ENCODE results near the gene FBXO33. TPM values are rescaled to one million over a fixed set of nuclear protein-coding genes. Genes with fewer than 3 reads are reported as not detected.

The FBXO33 gene
- total RNA-seq, 2 experiments from 2014 or later, result 94.6 to 97.4 TPM

DNA sequence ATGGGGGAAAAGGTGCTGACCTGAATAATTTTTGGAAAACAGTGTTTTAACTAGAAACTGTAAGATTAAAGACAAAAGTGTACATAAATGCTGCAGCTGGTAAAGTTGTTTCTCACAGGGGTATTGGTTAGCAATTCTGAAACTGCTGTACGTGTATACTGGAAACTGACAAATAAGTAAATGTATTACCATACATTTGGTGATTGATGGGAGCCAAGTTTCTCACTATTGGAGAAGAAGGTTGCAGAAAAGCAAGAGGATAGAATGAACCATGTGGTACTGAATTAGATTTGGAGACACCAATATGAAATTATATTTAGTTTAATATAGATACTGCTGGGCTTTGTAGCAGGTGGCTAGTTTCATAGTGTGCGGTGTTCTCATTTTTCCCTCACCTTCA lies 19.6 kb upstream of the FBXO33 start:
- H3K36me3 Mint-ChIP-seq (ENCODE audit: low read depth), result no peaks in the 10 kb centered on the region
- H3K9me3 Mint-ChIP-seq, result no peaks in the 10 kb centered on the region
- Histone ChIP-seq H3K27ac (ENCODE audit: low read depth in 1 of 2, low read length in 2 of 2) (no peak overlapping the region), H3K36me3 (ENCODE audit: insufficient read depth, low read length) (no peaks in the 10 kb centered on the region), H3K27me3 (ENCODE audit: control insufficient read depth in 1 of 2, insufficient read depth in 2 of 2, low read length in 2 of 2) (no peaks in the 10 kb centered on the region), H3K4me1 (ENCODE audit: insufficient read depth, low read length) (no peaks in the 10 kb centered on the region), H3K9me3 (ENCODE audit: control insufficient read depth in 1 of 2, insufficient read depth in 1 of 2, low read length in 2 of 2) (no peaks in the 10 kb centered on the region), H3K4me3 (ENCODE audit: low read length) (no peak overlapping the region)
- TF ChIP-seq, protein P1, sequence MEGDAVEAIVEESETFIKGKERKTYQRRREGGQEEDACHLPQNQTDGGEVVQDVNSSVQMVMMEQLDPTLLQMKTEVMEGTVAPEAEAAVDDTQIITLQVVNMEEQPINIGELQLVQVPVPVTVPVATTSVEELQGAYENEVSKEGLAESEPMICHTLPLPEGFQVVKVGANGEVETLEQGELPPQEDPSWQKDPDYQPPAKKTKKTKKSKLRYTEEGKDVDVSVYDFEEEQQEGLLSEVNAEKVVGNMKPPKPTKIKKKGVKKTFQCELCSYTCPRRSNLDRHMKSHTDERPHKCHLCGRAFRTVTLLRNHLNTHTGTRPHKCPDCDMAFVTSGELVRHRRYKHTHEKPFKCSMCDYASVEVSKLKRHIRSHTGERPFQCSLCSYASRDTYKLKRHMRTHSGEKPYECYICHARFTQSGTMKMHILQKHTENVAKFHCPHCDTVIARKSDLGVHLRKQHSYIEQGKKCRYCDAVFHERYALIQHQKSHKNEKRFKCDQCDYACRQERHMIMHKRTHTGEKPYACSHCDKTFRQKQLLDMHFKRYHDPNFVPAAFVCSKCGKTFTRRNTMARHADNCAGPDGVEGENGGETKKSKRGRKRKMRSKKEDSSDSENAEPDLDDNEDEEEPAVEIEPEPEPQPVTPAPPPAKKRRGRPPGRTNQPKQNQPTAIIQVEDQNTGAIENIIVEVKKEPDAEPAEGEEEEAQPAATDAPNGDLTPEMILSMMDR (IDR thresholded peaks at IDR 0.05), result no peak
- ChIA-PET CTCF (no interaction called here), POLR2A (no interaction called here)
- DNase-seq (no peak), ATAC-seq (ENCODE audit: poor library complexity) (no peak)
- no peaks in the 10 kb centered on the region for H3K27me3 Mint-ChIP-seq
- intact Hi-C loops (cut with DNase I, micrococcal nuclease), result no loop called here
- H3K27ac Mint-ChIP-seq, result no peak overlapping the region
- no peak overlapping the region for H3K4me3 Mint-ChIP-seq
- no peaks in the 10 kb centered on the region for H3K4me1 Mint-ChIP-seq (ENCODE audit: low read depth)

DNA sequence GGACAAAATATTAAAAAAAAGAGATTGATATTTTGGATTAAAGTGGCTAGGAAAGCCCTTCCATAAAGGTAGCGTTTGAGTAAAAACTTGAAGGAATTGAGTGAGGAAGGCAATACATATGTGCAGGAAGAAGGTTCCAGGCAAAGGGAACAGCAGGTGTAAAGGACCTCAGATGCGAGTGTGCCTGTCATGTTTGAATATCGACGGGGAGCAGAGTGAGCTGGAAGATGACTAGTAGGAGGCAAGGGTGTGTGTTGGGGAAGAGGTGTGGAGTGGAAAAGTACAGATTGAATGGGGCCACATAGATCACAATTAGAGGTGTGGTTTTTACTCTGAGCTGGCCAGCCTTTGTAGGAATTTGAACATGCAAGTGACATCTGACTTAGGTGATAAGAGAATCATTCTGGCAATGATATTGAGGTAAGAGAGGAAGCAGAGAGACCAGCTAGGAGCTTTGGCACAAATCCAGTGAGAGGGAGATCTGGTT lies 15.0 kb upstream of the FBXO33 start:
- H3K4me1 Mint-ChIP-seq (ENCODE audit: low read depth), result no peaks in the 10 kb centered on the region
- POLR2A ChIA-PET, result interaction anchor here (2.1 kb wide), 1 partner anchor 15 kb away, joined by 10 read pairs; the partner anchor contains the start of gene FBXO33
- CTCF ChIA-PET, result no interaction called here

DNA sequence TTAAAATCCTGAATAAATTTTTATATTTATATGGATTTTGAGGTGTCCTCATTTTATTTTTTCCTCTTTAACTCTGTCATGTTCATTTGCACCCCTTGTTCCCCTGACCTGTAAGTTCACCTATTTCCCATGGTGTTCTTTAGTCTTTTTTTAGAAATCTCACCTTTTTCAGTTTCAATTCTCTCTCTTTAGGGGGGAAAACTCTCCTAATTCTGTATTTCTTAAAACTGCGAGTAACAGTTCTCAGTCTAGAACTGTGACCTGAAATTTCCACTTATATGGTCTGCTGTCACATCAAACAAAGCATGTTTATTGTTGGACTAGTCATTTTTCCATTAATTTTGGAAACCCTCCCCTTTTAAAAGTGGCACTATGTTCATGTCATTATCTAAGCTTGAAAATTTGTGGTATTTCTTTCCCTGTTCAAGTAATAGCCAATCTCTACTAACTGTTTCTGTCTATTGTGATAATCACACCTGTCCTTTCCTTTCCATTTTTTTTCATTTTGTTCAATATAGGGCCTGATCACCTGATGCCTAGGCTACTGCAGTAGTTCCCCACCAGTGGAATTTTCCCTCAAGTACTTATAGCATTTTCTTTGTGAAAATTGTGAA lies 14.0 kb upstream of the FBXO33 start:
- Histone ChIP-seq H3K27me3 (ENCODE audit: control insufficient read depth in 1 of 2, insufficient read depth in 2 of 2, low read length in 2 of 2) (no peaks in the 10 kb centered on the region), H3K9me3 (ENCODE audit: control insufficient read depth in 1 of 2, insufficient read depth in 1 of 2, low read length in 2 of 2) (peaks cover 0 to 10% of the 10 kb centered on the region in 2 experiments), H3K4me1 (ENCODE audit: insufficient read depth, low read length) (no peaks in the 10 kb centered on the region), H3K36me3 (ENCODE audit: insufficient read depth, low read length) (no peaks in the 10 kb centered on the region), H3K4me3 (ENCODE audit: low read length) (no peak overlapping the region), H3K27ac (ENCODE audit: low read depth in 1 of 2, low read length in 2 of 2) (no peak overlapping the region)
- ATAC-seq (ENCODE audit: poor library complexity) (no peak), DNase-seq (no peak)
- no peak overlapping the region for H3K27ac Mint-ChIP-seq
- POLR2A ChIA-PET, result interaction anchor here (0.7 kb wide), 1 partner anchor 15 kb away, joined by 3 read pairs; no protein-coding TSS in a partner anchor
- TF ChIP-seq, protein P1 (IDR thresholded peaks at IDR 0.05), result no peak
- no peaks in the 10 kb centered on the region for H3K4me1 Mint-ChIP-seq (ENCODE audit: low read depth)
- H3K36me3 Mint-ChIP-seq (ENCODE audit: low read depth), result no peaks in the 10 kb centered on the region
- no peaks in the 10 kb centered on the region for H3K9me3 Mint-ChIP-seq
- H3K27me3 Mint-ChIP-seq, result no peaks in the 10 kb centered on the region
- intact Hi-C loops (cut with DNase I, micrococcal nuclease), result no loop called here
- no peak overlapping the region for H3K4me3 Mint-ChIP-seq
- CTCF ChIA-PET, result no interaction called here

More for the DNA sequence above, 15.0 kb upstream of the FBXO33 start:
- TF ChIP-seq, protein P1 (IDR thresholded peaks at IDR 0.05), result no peak
- Histone ChIP-seq H3K4me1 (ENCODE audit: insufficient read depth, low read length) (no peaks in the 10 kb centered on the region), H3K4me3 (ENCODE audit: low read length) (no peak overlapping the region), H3K36me3 (ENCODE audit: insufficient read depth, low read length) (no peaks in the 10 kb centered on the region), H3K27ac (ENCODE audit: low read depth in 1 of 2, low read length in 2 of 2) (no peak overlapping the region), H3K9me3 (ENCODE audit: control insufficient read depth in 1 of 2, insufficient read depth in 1 of 2, low read length in 2 of 2) (peaks cover 0 to under 1% of the 10 kb centered on the region in 2 experiments), H3K27me3 (ENCODE audit: control insufficient read depth in 1 of 2, insufficient read depth in 2 of 2, low read length in 2 of 2) (no peaks in the 10 kb centered on the region)
- no peaks in the 10 kb centered on the region for H3K27me3 Mint-ChIP-seq
- DNase-seq (no peak), ATAC-seq (ENCODE audit: poor library complexity) (no peak)
- H3K36me3 Mint-ChIP-seq (ENCODE audit: low read depth), result no peaks in the 10 kb centered on the region
- no peak overlapping the region for H3K4me3 Mint-ChIP-seq
- no peak overlapping the region for H3K27ac Mint-ChIP-seq
- intact Hi-C loops (cut with DNase I, micrococcal nuclease), result no loop called here
- H3K9me3 Mint-ChIP-seq, result no peaks in the 10 kb centered on the region
